H9 (cell line): ENCODE results near the gene DGKD. TPM values are rescaled to one million over a fixed set of nuclear protein-coding genes. Genes with fewer than 3 reads are reported as not detected.

Experiments
- DNase-seq: peaks from one replicate; pipeline ENCODE4 v3.0.0-alpha.2; 2017
- H2AFZ ChIP-seq: one replicate; pipeline ENCODE4 v1.6.1; 2013; ENCODE audit warnings: mild to moderate bottlenecking, low read length, control low read depth, moderate library complexity
- H2AK5ac ChIP-seq: 2 replicates; pipeline ENCODE4 v1.6.1; 2013; ENCODE audit warnings: low read length, control low read depth, mixed read lengths; ENCODE audit not compliant: insufficient read length
- H2BK120ac ChIP-seq: one replicate; pipeline ENCODE4 v1.6.1; 2013; ENCODE audit warnings: low read depth, mild to moderate bottlenecking, low read length, control low read depth, inconsistent platforms; ENCODE audit not compliant: poor library complexity, severe bottlenecking
- H2BK12ac ChIP-seq: 2 replicates; pipeline ENCODE4 v1.6.1; 2013; ENCODE audit warnings: low read length, control low read depth, mixed read lengths, low read depth; ENCODE audit not compliant: insufficient read length
- H2BK15ac ChIP-seq: 2 replicates; pipeline ENCODE4 v1.6.1; 2013; ENCODE audit warnings: low read depth, low read length, control low read depth
- H2BK20ac ChIP-seq: one replicate; pipeline ENCODE4 v1.6.1; 2013; ENCODE audit warnings: low read depth, mild to moderate bottlenecking, low read length, control low read depth, inconsistent platforms; ENCODE audit not compliant: poor library complexity, severe bottlenecking
- H2BK5ac ChIP-seq: 2 replicates; pipeline ENCODE4 v1.6.1; 2013; ENCODE audit warnings: low read length, control low read depth, mixed read lengths; ENCODE audit not compliant: insufficient read length
- H3K14ac ChIP-seq: 2 replicates; pipeline ENCODE4 v1.6.1; 2013; ENCODE audit warnings: low read length, control low read depth; ENCODE audit not compliant: insufficient read depth
- H3K18ac ChIP-seq: 2 replicates; pipeline ENCODE4 v1.6.1; 2013; ENCODE audit warnings: low read depth, mild to moderate bottlenecking, mixed read lengths, low read length, control low read depth; ENCODE audit not compliant: insufficient read length
- H3K23ac ChIP-seq: 2 replicates; pipeline ENCODE4 v1.6.1; 2013; ENCODE audit warnings: low read length, control low read depth, mixed read lengths, low read depth; ENCODE audit not compliant: insufficient read length
- H3K23me2 ChIP-seq: 2 replicates; pipeline ENCODE4 v1.6.1; 2013; ENCODE audit warnings: low read depth, mild to moderate bottlenecking, mixed read lengths, low read length, control low read depth; ENCODE audit not compliant: insufficient read length, poor library complexity, severe bottlenecking
- H3K27ac ChIP-seq: 2 replicates; pipeline ENCODE4 v1.5.1; 2013; ENCODE audit warnings: low read length, control low read depth, mixed read lengths, low read depth; ENCODE audit not compliant: insufficient read length
- H3K27me3 ChIP-seq: 2 replicates; pipeline ENCODE4 v1.6.1; 2013; ENCODE audit warnings: low read length, control low read depth, inconsistent platforms; ENCODE audit not compliant: insufficient read depth
- H3K4ac ChIP-seq: 2 replicates; pipeline ENCODE4 v1.6.1; 2013; ENCODE audit warnings: low read depth, mild to moderate bottlenecking, control low read depth, inconsistent platforms, low read length, moderate library complexity
- H3K4me1 ChIP-seq: 2 replicates; pipeline ENCODE4 v1.6.1; 2013; ENCODE audit warnings: low read length, control low read depth, inconsistent platforms; ENCODE audit not compliant: insufficient read depth
- H3K4me2 ChIP-seq: 2 replicates; pipeline ENCODE4 v1.6.1; 2013; ENCODE audit warnings: low read length, control low read depth, mixed read lengths; ENCODE audit not compliant: insufficient read length, insufficient read depth
- H3K56ac ChIP-seq: 2 replicates; pipeline ENCODE4 v1.6.1; 2013; ENCODE audit warnings: low read depth, mild to moderate bottlenecking, mixed read lengths, low read length, control low read depth; ENCODE audit not compliant: insufficient read length
- H3K79me1 ChIP-seq: 2 replicates; pipeline ENCODE4 v1.6.1; 2013; ENCODE audit warnings: low read depth, mild to moderate bottlenecking, moderate library complexity, low read length, control low read depth, inconsistent platforms; ENCODE audit not compliant: insufficient read depth, poor library complexity, severe bottlenecking
- H3K79me2 ChIP-seq: 2 replicates; pipeline ENCODE4 v1.6.1; 2013; ENCODE audit warnings: low read length, control low read depth, inconsistent platforms; ENCODE audit not compliant: insufficient read depth
- H3K9ac ChIP-seq: 2 replicates; pipeline ENCODE4 v1.6.1; 2013; ENCODE audit warnings: low read length, control low read depth, mixed read lengths; ENCODE audit not compliant: insufficient read length; ENCODE audit errors: extremely low read depth
- H3K9me3 ChIP-seq: one replicate; pipeline ENCODE4 v1.6.1; 2013; ENCODE audit warnings: low read depth, low read length, inconsistent platforms; ENCODE audit not compliant: control insufficient read depth
- H3T11ph ChIP-seq: one replicate; pipeline ENCODE4 v1.6.1; 2013; ENCODE audit warnings: mild to moderate bottlenecking, low read length, control low read depth, inconsistent platforms
- H4K20me1 ChIP-seq: one replicate; pipeline ENCODE4 v1.6.1; 2013; ENCODE audit not compliant: control insufficient read depth, insufficient read length, insufficient read depth
- H4K5ac ChIP-seq: 2 replicates; pipeline ENCODE4 v1.6.1; 2013; ENCODE audit warnings: low read depth, mild to moderate bottlenecking, mixed read lengths, low read length, control low read depth; ENCODE audit not compliant: insufficient read length
- H4K8ac ChIP-seq: replicated peaks from 2 replicates; pipeline ENCODE4 v1.6.1; 2013; ENCODE audit warnings: low read length, control low read depth, mixed read lengths, low read depth; ENCODE audit not compliant: insufficient read length
- H4K91ac ChIP-seq: 2 replicates; pipeline ENCODE4 v1.6.1; 2013; ENCODE audit warnings: low read depth, mild to moderate bottlenecking, moderate library complexity, mixed read lengths, low read length, control low read depth; ENCODE audit not compliant: insufficient read length
- H3K27ac Mint-ChIP-seq, 3 experiments: 2 replicates in 2 of 3; 3 replicates in 1 of 3; pipeline ENCODE4 v1.8.0; 2020 to 2021; ENCODE audit warnings: mixed read lengths in 3 of 3, mild to moderate bottlenecking in 1 of 3, moderate library complexity in 1 of 3
- H3K27me3 Mint-ChIP-seq: 2 replicates; pipeline ENCODE4 v1.8.0; 2021; ENCODE audit warnings: low read depth, mild to moderate bottlenecking, moderate library complexity, mixed read lengths
- H3K36me3 Mint-ChIP-seq, 3 experiments: 2 replicates in 2 of 3; 3 replicates in 1 of 3; pipeline ENCODE4 v1.8.0; 2020 to 2021; ENCODE audit warnings: low read depth in 3 of 3, mixed read lengths in 3 of 3; ENCODE audit not compliant: insufficient read depth in 1 of 3
- H3K4me1 Mint-ChIP-seq, 2 experiments: 2 replicates each; pipeline ENCODE4 v1.8.0; 2020; ENCODE audit warnings: mixed read lengths in 2 of 2
- H3K4me3 Mint-ChIP-seq, 2 experiments: 2 replicates in 1 of 2; 3 replicates in 1 of 2; pipeline ENCODE4 v1.8.0; 2020 to 2021; ENCODE audit warnings: mild to moderate bottlenecking in 2 of 2, mixed read lengths in 2 of 2, moderate library complexity in 1 of 2
- H3K9me3 Mint-ChIP-seq, 2 experiments: 2 replicates in 1 of 2; 3 replicates in 1 of 2; pipeline ENCODE4 v1.8.0; 2020; ENCODE audit warnings: mild to moderate bottlenecking in 2 of 2, mixed read lengths in 2 of 2, moderate library complexity in 1 of 2
- WGBS: extraction: QIAGEN DNeasy Blood & Tissue Kit; methylation state at CpG from one replicate; pipeline ENCODE4 v1.1.7; 2013; ENCODE audit warnings: missing lambda C conversion rate, low lambda C conversion rate, mixed read lengths; ENCODE audit not compliant: insufficient read length; ENCODE audit errors: extremely low coverage; 5-methylcytosine and 5-hydroxymethylcytosine counted together
- total RNA-seq: library from RNA; stranded (reverse); gene quantifications from 2 replicates; pipeline ENCODE4 v1.2.1, GENCODE V29; 2021
- TF ChIP-seq, protein P1 (sequence below): fragments of 200-600 bp; sonication (generic); conservative IDR thresholded peaks from 3 replicates; pipeline ENCODE4 v1.8.0; 2021; ENCODE audit warnings: antibody characterized with exemption, mild to moderate bottlenecking

Gene DGKD
- total RNA-seq, 1 experiment from 2014 or later, result 20.7 TPM

- Histone ChIP-seq H2BK15ac (no peak overlapping the region), H3K23me2 (no peaks in the 10 kb centered on the region), H2BK12ac (no peak overlapping the region), H3K14ac (no peak overlapping the region), H3K79me1 (no peaks in the 10 kb centered on the region), H3K9me3 (no peaks in the 10 kb centered on the region), H3K27ac (no peak overlapping the region), H3T11ph (no peak overlapping the region), H4K5ac (no peak overlapping the region), H3K9ac (no peak overlapping the region), H4K8ac (no peak overlapping the region), H3K79me2 (no peaks in the 10 kb centered on the region), H3K56ac (no peak overlapping the region), H2AFZ (no peak overlapping the region), H3K18ac (no peak overlapping the region), H4K91ac (no peak overlapping the region), H3K23ac (no peak overlapping the region), H2BK20ac (no peak overlapping the region), H4K20me1 (no peaks in the 10 kb centered on the region), H2BK5ac (no peak overlapping the region), H3K27me3 (no peaks in the 10 kb centered on the region), H3K4me2 (no peak overlapping the region), H3K4ac (no peak overlapping the region), H2AK5ac (no peak overlapping the region), H2BK120ac (no peak overlapping the region), H3K4me1 (no peaks in the 10 kb centered on the region)
- Mint-ChIP-seq H3K27ac (peak overlapping the region in 2 of 3 experiments; percentile 9 to 63; a peak in 2 of 7 replicates), H3K27me3 (no peaks in the 10 kb centered on the region), H3K9me3 (no peaks in the 10 kb centered on the region), H3K4me1 (no peaks in the 10 kb centered on the region), H3K36me3 (peaks cover 6% of the 10 kb centered on the region in 3 experiments; a peak in 3 of 7 replicates), H3K4me3 (no peak overlapping the region)
- TF ChIP-seq, protein P1, sequence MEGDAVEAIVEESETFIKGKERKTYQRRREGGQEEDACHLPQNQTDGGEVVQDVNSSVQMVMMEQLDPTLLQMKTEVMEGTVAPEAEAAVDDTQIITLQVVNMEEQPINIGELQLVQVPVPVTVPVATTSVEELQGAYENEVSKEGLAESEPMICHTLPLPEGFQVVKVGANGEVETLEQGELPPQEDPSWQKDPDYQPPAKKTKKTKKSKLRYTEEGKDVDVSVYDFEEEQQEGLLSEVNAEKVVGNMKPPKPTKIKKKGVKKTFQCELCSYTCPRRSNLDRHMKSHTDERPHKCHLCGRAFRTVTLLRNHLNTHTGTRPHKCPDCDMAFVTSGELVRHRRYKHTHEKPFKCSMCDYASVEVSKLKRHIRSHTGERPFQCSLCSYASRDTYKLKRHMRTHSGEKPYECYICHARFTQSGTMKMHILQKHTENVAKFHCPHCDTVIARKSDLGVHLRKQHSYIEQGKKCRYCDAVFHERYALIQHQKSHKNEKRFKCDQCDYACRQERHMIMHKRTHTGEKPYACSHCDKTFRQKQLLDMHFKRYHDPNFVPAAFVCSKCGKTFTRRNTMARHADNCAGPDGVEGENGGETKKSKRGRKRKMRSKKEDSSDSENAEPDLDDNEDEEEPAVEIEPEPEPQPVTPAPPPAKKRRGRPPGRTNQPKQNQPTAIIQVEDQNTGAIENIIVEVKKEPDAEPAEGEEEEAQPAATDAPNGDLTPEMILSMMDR, result no peak
- WGBS, result no CpG with 5 or more reads among the region's 6 CpGs
- no peak for DNase-seq
Measured at GRCh38 chr2:233489666-233490065, 135.4 kb downstream of the DGKD start.
